Thoracic aorta (tissue), 2 donors: ENCODE results near the gene HOXA4. TPM values are rescaled to one million over a fixed set of nuclear protein-coding genes. Genes with fewer than 3 reads are reported as not detected.

Source experiments
- ATAC-seq: fragments of 150-250 bp; one replicate; pipeline ENCODE4 v1.8.0; 2017; ENCODE audit warnings: low read depth; ENCODE audit not compliant: insufficient number of reproducible peaks, low FRiP score
- DNase-seq: peaks from one replicate; pipeline ENCODE4 v3.0.0-alpha.2; 2020; ENCODE audit warnings: low spot score
- H3K27ac ChIP-seq, 2 donors: fragments of 200-600 bp; sonication (generic); 1 replicate in 1 of 2; 2 replicates in 1 of 2; pipeline ENCODE4 v1.5.1; 2016; ENCODE audit warnings: mild to moderate bottlenecking in 2 of 2, moderate library complexity in 2 of 2
- H3K27me3 ChIP-seq: fragments of 200-600 bp; sonication (generic); replicated peaks from 2 replicates; pipeline ENCODE4 v1.6.0; 2016; ENCODE audit warnings: mild to moderate bottlenecking; ENCODE audit not compliant: insufficient read depth
- H3K36me3 ChIP-seq: fragments of 200-600 bp; sonication (generic); one replicate; pipeline ENCODE4 v1.5.1; 2016
- H3K4me1 ChIP-seq, 2 donors: fragments of 200-600 bp; sonication (generic); 1 replicate in 1 of 2; 2 replicates in 1 of 2; pipeline versions ENCODE4 v1.5.1 to v1.6.0; 2016; ENCODE audit warnings: low read depth in 2 of 2, mild to moderate bottlenecking in 1 of 2; ENCODE audit not compliant: control insufficient read depth in 1 of 2
- H3K4me3 ChIP-seq: fragments of 200-600 bp; sonication (generic); 2 replicates; pipeline ENCODE4 v1.5.1; 2016; ENCODE audit warnings: mild to moderate bottlenecking
- H3K9me3 ChIP-seq: fragments of 200-600 bp; sonication (generic); 2 replicates; pipeline ENCODE4 v1.5.1; 2016
- CTCF ChIP-seq: fragments of 200-600 bp; sonication (generic); IDR thresholded peaks from one replicate; pipeline ENCODE4 v1.5.1; 2019; ENCODE audit warnings: antibody characterized with exemption
- total RNA-seq, 2 donors: library from RNA; depleted of rRNA; stranded (reverse); fragments of >200 nt; gene quantifications; one replicate each; pipeline versions ENCODE4 v1.1.0 to v1.2.3, GENCODE V29; 2016

Gene HOXA4
- total RNA-seq, 2 donors from 2014 or later = 3.7 to 6.1 TPM

- H3K36me3 ChIP-seq = no peaks in the 10 kb centered on the region
- peak overlapping the region in 1 of 2 donors; percentile 87 for H3K27ac ChIP-seq
- peaks cover 0 to 61% of the 10 kb centered on the region in 2 donors for H3K4me1 ChIP-seq
- ATAC-seq (no peak), DNase-seq (no peak)
- no peak for TF ChIP-seq CTCF
- no peaks in the 10 kb centered on the region for H3K27me3 ChIP-seq
- H3K9me3 ChIP-seq = no peaks in the 10 kb centered on the region
- no peak overlapping the region for H3K4me3 ChIP-seq
Measured at GRCh38 chr7:27128034-27128433, 2.5 kb downstream of the HOXA4 start.

- Histone ChIP-seq H3K27ac (peak overlapping the region in 1 of 2 donors; percentile 99), H3K4me1 (peaks cover 0 to 62% of the 10 kb centered on the region in 2 donors), H3K4me3 (no peak overlapping the region), H3K36me3 (no peaks in the 10 kb centered on the region), H3K27me3 (no peaks in the 10 kb centered on the region), H3K9me3 (no peaks in the 10 kb centered on the region)
- TF ChIP-seq CTCF = no peak
- ATAC-seq = no peak
- DNase-seq = no peak
Measured at GRCh38 chr7:27126596-27127327, 3.8 kb downstream of the HOXA4 start.

GRCh38 chr7:27125986-27126394, 4.6 kb downstream of the HOXA4 start:
- H3K4me3 ChIP-seq = no peak overlapping the region
- no peak for TF ChIP-seq CTCF
- H3K36me3 ChIP-seq = no peaks in the 10 kb centered on the region
- DNase-seq (no peak), ATAC-seq (no peak)
- no peaks in the 10 kb centered on the region for H3K27me3 ChIP-seq
- peaks cover under 1 to 64% of the 10 kb centered on the region in 2 donors for H3K4me1 ChIP-seq
- H3K27ac ChIP-seq = peak overlapping the region; percentile 44 to 99
- no peaks in the 10 kb centered on the region for H3K9me3 ChIP-seq

- peak overlapping the region; percentile 44 to 99 for H3K27ac ChIP-seq
- no peaks in the 10 kb centered on the region for H3K9me3 ChIP-seq
- DNase-seq = no peak
- peaks cover 3 to 73% of the 10 kb centered on the region in 2 donors for H3K4me1 ChIP-seq
- no peaks in the 10 kb centered on the region for H3K27me3 ChIP-seq
- no peak for TF ChIP-seq CTCF
- peak overlapping the region; percentile 99 for H3K4me3 ChIP-seq
- H3K36me3 ChIP-seq = no peaks in the 10 kb centered on the region
- ATAC-seq = no peak
Measured at GRCh38 chr7:27124902-27125689, 5.5 kb downstream of the HOXA4 start.
